ENCODE measurements around the gene NPLOC4. TPM values are rescaled to one million over a fixed set of nuclear protein-coding genes. Genes with fewer than 3 reads are reported as not detected.
"Not testable (repeated sequence)": the region's sequence is repeated elsewhere in the genome, so short reads cannot be mapped to it uniquely, and the experiment has no call there.

The NPLOC4 gene
- total RNA-seq (ENCODE audit: insufficient read depth, low replicate concordance): 86.9 TPM

DNA sequence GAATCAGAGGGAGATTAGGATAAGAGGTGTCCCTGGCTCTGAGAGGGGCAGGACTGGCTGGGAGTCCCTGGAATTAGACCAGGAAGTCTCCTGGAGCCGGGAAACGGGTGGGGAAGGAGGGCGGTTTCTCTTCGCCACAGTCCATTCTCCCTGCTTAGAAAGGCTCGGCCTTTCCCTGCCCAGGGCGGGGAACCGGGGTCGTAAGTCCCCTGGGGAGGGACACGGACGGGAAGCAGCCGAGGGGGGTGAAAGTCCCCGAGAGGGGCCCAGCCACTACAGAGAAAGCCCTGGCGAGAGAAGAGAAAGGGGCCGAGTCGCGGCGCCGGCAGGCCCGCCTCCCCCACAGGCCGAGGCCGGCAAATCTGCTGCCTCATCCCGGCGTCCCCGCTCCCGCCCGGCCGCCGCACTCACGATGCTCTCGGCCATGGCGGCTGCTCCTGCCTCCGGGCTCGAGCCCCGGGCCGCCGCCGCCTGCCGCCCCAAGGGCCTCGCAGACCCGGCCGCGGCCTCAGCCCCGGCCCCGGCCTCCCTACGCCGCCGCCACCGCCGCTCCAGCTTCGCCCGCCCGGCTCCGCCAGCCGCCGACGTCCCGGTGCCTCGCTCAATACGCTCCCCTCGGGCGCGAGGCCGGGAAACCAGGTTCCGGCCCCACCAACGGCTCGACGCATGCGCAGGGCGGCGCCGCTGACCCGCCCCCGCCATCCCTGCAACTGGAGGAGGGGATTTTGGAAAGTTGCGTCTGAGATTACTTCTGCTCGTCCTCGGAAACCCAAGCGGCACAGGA, at the start of gene NPLOC4, which contains the start of gene TSPAN10:
NPLOC4 (minus strand) TSS at position 608 of the 784 bp plus-strand sequence; CDS start at position 426, 182 bp downstream.
TSPAN10 (plus strand) TSS at position 692 of the 784 bp plus-strand sequence. CDS start 5,217 bp downstream, outside the sequence.
- DNase-seq (ENCODE audit: low spot score): peak; percentile 88

DNA sequence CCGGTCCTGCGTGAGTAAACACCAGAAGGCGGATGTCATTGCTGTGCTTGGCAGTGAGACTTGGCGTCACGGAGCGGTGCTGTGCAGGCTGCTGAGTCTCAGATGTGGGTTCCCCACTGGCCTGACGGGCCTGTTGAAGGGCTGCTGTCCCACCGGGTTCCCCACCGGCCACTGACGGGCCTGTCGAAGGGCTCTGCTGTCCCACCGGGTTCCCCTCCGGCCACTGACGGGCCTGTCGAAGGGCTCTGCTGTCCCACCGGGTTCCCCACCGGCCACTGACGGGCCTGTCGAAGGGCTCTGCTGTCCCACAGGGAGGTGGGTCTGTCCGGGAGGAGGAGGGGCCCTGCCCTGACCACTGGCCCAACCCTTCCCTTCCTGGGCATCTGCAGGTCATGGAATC, 49.7 kb upstream of the NPLOC4 start:
- DNase-seq (ENCODE audit: low spot score): no peak

DNA sequence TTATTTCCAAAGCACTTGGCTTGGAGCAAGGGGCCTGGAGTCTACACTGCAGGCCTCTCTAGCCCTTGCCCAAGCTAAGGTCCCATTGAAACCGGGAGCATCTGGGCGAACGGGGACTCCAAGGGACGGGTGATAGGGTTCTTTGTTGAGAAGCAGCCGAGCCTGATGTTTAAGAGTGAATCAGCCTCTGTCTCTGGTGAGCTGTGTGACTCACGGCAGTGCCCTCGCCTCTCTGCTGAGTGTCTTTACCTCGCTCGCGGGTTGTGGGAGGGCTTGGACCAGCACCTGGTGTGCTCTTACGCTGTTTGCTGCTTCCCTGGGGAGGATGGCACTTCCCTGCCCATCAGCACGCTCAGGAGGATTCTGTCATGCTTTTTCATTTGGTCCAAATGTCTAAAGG, 48.2 kb upstream of the NPLOC4 start:
- DNase-seq (ENCODE audit: low spot score): no peak

DNA sequence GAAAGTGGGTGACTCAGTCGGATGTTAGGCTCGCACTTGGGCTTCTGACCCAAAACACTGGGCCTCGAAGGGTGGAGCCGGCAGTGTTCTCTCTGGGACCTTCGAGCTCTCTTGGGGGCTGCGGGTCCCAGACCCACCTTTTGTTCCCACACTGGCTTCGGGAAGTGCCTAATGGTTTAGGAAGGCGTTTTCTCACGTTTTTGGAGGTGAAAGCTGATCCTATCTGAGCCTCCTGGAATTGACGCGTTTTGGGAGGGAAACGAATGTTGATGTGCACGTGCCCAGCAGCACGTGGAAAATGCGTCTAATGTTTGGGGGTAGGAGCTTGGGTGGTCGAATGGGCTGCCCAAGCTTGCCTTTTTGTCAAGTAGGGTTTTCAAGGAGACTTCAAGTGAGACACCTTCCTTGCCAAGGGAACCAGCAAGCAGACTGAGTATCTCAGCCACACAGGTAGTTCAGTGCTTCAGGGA, 47.6 kb upstream of the NPLOC4 start:
- DNase-seq (ENCODE audit: low spot score): no peak

DNA sequence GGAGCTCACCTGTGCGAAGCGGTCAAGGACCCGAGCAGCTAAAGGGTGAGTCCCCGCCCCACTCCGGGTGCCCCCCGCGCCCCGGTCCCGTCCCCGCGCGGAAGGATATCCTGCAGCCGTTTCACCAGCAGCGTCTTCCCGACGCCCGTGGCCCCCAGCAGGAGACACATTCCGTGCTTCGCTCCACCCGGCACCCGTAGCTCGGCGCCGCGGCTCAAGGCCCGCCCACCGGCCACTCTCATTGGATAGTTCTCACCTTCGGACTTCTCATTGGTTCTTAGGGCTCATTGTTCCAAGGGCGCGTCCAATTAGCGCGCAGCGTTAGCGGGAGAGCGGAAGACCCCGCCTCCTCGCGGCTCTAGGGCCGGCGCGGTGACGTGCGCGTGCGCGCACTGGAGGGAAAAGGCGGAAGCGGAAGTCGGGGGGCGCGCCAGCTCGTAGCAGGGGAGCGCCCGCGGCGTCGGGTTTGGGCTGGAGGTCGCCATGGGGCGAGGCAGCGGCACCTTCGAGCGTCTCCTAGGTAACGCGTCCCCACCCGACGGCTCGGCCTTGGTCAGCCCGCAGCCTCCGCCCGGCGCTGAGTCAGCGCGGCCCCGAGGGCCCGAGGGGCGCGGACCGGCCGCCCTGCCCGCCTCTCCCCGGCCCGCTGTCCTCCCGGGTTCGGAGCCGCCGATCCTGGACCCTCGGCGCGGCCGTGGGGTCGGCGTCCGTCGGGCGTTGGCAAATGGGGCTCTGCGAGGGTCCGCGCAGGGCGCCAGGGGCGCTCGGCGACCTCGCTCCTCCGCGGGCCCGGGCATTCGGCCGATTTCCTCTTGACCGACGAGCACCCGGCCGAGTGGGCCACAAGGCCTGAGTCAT, 46.9 kb upstream of the NPLOC4 start, which contains the start of the genes ARL16 and HGS:
ARL16 (minus strand) TSS at position 214 of the 858 bp plus-strand sequence; CDS start at position 170, 44 bp downstream.
HGS (plus strand) TSS at position 428 of the 858 bp plus-strand sequence; CDS start at position 484, 56 bp downstream.
- DNase-seq (ENCODE audit: low spot score): peak; percentile 99

DNA sequence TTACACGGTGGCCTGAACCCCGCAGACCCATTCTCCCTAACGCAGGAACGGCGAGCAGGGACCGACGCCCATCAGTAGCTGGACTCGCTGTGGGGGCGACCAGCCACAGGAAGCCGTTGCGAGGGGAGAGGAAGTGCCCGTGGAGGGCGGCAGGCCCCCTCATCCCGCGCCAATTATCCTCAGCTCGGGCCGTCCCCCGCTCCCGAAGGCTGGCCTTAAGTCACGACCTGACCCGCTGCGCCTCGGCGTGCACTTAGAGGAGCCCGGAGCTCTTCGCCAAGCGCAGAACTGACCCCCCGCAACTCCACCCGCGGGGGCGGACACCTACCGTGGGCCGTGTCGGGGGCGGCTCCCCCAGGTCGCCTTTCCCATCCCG, 46.3 kb upstream of the NPLOC4 start:
- no peak for DNase-seq (ENCODE audit: low spot score)

DNA sequence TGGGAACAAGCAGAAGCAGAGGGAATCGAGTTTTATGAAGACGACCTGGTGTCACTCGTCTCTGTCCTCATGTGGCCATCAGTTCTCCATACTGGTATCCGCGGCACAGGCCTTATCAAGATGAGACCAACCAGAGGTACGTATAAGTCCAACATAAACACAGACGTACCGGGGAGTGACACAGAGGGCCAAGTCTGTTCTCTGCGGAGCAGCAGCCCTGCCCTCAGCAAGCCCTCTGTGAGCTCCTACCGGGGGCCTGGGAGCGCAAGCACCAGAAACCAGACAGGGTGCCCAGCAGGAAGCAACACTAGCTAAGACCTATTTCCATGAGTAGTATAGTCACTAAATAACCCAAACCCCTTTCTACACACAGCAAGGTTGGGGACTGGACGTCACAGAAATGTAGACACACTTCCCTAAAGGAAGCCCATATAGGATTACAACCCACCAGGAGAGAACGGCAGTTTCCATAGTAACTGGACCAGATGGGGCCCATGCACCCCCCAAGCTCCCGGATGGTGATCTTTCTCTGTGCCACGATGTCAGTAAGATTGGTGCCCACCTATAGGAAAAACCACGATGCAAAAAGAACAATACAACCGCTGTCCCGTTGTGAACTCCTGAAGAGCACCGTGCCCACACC, 45.8 kb upstream of the NPLOC4 start:
- DNase-seq (ENCODE audit: low spot score): no peak

DNA sequence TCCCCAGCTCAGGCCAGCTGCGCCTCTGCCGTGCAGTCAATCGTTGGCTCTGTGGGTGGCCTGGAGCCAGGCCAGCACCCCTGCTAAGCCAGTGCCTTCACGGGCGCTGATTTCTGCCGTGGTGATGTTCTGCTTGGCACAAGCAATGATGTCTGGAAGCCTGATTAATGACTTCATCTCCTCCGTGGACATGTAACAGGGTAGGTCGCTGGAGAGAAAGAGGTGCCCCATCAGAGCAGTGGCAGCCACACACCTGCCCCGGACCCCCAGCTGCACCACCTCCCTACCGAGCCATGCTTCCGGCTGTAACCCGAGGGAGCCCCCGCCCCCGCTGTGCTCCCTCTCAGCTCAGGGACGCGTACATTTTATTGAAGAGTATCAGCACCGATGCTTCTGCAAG, 44.8 kb upstream of the NPLOC4 start:
- DNase-seq (ENCODE audit: low spot score): no peak

DNA sequence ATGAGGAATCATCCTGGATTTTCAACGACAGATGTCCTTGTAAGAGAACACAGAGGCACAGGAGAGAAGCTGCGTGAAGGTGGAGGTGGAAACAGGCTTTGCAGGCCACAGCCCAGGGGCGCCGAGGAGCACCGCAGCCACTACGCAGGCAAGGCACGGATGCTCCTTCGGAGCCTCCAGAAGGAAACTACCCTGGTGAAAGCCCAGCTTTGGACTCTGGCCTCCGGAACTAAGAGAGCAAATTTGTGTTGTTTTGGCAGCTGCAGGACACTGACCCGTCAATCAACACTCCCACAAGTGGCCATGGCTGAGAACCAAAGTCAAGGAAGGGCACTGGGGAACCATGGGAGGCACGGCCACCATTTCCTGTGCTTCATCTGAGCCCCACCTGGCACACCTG, 43.2 kb upstream of the NPLOC4 start:
- no peak for DNase-seq (ENCODE audit: low spot score)

DNA sequence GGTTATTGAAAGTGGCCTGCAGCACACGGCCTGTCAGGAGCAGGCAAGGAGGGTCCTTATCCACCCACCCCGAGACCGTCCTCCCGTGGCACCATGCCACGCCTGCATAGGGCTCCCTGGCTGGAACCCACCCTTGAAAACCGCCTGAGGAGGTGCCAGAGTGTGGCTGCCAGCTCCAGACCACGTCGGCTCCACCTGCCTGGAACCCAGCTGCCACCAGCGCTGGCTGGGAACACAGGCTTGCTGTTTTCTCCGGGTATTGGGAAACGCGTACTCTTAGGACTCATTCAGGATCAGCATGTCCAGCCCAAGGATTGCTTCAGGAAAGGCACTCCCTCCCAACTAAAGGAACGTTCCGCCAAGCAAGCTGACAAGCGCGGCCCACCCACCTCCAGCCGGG, 40.0 kb upstream of the NPLOC4 start:
- no peak for DNase-seq (ENCODE audit: low spot score)

DNA sequence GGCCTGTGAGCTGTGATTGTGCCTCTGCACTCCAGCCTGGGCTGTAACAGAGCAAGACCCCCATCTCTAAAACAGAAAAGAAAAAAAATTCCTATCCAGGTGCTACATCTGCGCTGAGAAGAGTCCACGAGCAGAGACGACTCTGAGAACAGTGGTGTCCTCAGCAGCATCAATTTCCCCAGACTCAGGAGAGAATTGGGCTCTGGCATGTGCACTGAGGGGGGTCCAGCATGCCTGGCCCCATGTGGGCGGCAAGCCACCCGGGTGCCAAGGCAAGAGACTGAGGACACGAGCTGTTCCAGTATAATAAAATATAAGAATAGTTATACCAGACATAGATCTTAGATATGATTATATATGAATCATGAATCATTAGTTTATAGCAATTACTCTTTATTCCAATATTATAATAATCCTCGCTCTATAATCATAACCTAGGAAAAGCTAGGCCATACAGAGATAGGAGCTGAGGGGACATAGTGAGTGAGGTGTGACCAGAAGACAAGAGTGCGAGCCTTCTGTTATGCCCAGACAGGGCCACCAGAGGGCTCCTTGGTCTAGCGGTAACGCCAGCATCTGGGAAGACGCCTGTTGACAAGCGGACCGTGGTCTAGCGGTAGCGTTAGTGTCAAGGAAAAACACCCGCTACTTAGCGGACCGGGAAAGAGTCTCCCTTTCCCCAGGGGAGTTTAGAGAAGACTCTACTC, 38.8 kb upstream of the NPLOC4 start:
- not testable (repeated sequence) for DNase-seq (ENCODE audit: low spot score)

DNA sequence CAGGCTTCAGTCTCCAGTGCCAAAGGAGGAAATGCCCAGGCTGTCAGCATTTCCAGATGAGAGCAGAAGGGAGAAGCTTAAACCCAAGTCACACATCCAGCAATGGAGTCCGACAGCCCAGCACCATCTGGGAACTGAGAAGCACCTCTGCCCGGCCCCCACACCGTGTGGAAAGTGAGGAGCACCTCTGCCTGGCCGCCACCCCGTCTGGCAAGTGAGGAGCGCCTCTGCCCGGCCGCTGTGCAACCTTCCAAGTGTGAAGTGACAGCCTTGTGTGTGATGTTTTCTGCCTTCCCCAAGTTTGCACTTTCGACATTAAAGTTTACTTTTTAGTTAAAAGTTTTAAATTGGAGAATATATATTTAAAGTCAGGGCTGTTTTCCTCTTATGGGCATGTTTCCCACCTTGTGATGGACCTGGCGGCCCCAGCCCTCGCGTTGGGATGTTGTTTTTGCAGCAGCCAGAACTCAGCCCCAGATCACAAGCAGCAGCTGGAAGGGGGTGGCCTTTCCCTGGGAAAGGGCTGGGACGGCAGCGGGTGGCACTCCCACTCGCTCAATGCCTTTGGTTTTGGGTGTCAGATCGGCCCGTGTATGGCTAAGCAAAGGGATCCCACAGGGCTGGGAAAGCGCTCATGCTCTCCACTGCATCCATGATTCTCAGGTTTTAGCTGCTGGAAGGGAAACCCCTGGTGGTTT, 36.8 kb upstream of the NPLOC4 start:
- no peak for DNase-seq (ENCODE audit: low spot score)

DNA sequence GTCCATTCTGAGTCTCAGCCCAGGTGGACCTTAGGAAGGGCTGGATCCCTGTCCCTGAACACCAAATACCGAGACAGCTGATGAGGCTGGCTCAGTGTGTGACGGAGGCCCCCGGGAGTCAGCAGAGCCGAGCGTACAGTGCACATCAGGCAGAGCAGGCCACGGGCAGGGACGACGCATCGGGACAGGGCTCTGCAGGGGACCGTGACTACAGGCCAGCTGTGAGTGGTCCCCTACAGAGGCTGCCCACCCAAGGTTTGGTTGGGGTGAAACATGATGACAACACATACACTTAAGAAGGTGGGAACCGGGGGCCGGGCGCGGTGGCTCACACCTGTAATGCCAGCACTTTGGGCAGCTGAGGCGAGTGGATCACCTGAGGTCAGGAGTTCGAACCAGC, 36.0 kb upstream of the NPLOC4 start:
- DNase-seq (ENCODE audit: low spot score): no peak

DNA sequence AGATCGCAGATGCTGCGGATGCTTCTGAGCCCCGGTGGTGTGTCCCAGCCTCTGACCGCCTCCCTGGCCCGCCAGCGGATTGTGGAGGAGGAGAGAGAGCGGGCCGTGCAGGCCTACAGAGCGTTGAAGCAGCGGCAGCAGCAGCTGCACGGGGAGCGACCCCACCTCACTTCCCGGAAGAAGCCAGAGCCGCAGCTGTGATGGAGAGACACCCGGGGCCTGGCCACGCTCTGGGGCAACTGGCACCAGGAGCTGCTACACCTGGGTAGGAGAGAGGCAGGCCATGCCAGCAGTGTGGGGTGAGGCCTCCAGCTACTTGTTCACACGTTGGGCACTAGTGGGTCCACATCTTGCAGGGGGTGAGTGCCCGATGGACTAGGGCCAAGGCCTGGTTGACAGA, 35.6 kb upstream of the NPLOC4 start:
- DNase-seq (ENCODE audit: low spot score): no peak

DNA sequence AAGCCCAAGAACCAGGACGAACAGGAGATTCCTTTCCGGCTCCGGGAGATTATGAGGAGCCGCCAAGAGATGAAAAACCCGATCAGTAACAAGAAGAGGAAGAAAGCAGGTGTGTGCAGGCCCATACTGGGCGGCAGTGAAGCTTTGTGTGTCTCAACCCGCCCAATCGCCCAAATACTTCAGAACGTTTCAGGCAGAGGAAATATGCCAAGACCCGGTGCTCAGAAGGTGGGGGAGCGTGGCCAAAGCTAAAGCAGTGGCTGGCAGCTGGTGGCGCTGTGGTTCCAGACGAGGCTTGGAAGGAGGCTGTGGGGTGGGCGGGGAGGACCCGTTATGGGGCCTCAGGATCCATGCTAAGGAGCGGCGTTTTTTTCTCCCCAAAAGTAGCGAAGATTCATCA, 30.8 kb upstream of the NPLOC4 start:
- no peak for DNase-seq (ENCODE audit: low spot score)

DNA sequence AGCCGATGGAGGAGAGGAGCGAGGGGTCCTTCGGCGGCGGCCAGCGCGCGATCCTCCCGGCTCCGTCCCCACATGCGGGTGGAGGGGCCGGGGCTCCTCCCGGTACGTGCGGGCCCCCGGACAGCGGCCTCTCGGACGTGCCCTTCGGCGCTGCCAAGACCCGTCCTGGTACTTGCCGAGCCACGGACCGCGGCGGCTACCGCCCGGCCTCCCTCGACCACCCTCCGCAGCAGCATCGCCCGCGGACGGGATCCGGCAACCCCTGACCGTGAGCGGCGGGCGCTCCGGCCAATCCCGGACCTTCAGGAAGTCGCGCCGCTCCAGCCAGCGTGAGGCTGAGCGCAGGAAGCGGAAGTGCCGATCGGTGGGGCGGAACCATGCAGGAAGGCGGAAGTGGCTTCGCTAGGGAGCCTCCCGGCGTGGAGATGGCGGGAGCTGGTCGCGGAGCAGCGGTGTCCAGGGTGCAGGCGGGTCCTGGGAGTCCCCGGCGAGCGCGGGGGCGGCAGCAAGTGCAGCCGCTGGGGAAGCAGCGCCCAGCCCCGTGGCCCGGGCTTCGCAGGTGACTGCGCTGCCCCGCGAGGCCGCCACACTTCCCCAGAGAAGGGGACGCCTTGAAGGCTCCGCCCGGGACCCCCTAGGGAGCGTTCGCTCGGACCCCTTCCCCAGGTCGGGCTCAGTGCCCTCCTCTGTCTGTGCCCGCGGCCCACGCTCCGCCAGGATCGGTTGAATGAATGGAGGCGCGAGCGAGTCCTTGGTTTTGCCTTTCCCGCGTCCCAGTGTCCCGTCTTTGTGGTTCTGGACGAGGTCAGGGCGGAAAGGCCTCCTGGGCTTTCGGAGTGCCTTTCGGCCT, 29.7 kb upstream of the NPLOC4 start, which contains the start of the genes CCDC137 and OXLD1:
CCDC137 (plus strand) TSS at position 396 of the 850 bp plus-strand sequence; CDS start at position 426, 30 bp downstream.
OXLD1 (minus strand) TSS at position 264 of the 850 bp plus-strand sequence; CDS start at position 236, 28 bp downstream.
- peak; percentile 97 for DNase-seq (ENCODE audit: low spot score)

DNA sequence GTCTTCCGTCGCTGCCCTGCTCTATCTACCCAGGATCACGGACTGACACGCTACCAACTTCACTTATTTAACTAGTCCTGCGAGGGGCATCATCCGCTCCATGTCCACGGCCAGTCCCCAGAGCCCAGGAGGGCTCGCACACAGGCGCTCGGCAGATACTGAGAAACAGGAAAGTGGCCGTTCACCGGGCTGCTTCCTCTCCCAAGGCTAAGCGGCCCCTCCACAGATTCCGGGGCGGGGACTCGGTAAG, 29.1 kb upstream of the NPLOC4 start:
- DNase-seq (ENCODE audit: low spot score): no peak

DNA sequence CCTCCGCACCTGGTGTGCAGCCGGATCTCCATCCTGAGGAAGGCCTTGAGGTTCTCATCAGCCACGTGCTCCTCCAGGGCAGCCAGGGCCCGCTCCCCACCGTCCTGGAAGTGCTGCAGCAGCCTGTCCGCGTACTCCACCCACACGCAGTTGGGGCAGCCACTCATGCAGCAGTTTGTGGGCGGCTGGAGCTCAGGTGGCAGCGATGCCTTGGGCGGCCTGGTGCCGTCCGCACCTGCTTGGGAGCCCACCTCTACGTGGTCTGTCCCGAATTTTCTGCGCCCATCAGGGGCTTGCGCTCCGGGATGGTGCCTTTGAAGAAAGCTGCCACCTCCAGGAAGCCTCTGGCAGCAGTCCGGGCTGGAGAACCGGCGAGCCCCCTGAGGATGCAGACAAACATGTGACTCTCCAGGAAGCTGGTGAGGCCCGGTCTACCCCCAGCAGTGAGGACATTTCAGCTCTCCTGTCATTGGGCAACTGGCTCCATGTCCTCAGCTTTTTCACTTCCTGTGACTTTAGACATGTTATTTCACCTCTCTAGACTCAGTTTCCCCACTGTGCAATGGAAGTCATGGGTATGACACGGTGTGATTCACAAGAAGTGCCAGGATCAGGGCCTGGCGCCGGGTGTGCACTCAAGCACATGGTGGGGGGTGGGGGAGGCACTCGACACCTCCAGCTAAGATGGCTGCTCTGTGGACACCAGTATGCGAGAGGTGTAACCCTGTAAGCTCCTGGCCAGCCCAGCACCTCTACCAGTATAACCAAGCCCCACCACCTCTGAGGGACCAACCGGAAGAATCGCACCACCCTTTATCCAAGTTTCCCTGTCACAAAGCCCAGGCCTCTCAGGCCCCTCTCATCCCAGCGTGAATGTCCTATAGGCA, 28.5 kb upstream of the NPLOC4 start:
- DNase-seq (ENCODE audit: low spot score): no peak

Data from umbilical cord (tissue), 2 donors.